Measurements from ENCODE around the gene CARMIL1. TPM values are rescaled to one million over a fixed set of nuclear protein-coding genes. Genes with fewer than 3 reads are reported as not detected.

Gene CARMIL1
- total RNA-seq, 3 donors from 2014 or later: 23.6 to 53.0 (median 33.5) TPM

GRCh38 chr6:25661129-25661779 is 382.1 kb downstream of the CARMIL1 start:
- intact Hi-C loops (cut with DNase I; ENCODE audit: low total_unique reads): no loop called here
- Histone ChIP-seq H3K27ac (no peak overlapping the region), H3K27me3 (no peaks in the 10 kb centered on the region), H3K36me3 (no peaks in the 10 kb centered on the region), H3K4me3 (no peak overlapping the region), H3K4me1 (no peaks in the 10 kb centered on the region), H3K9me3 (no peaks in the 10 kb centered on the region)
- no peak for DNase-seq (ENCODE audit: low spot score in 2 of 2)
- TF ChIP-seq CTCF (IDR thresholded peaks at IDR 0.05): no peak
- no peak for TF ChIP-seq POLR2A (IDR thresholded peaks at IDR 0.05)
- TF ChIP-seq POLR2AphosphoS5 (IDR thresholded peaks at IDR 0.05): no peak

GRCh38 chr6:25665455-25665854 is 386.3 kb downstream of the CARMIL1 start:
- DNase-seq (ENCODE audit: low spot score in 2 of 2): no peak
- no peak overlapping the region for H3K27ac ChIP-seq
- intact Hi-C loops (cut with DNase I; ENCODE audit: low total_unique reads): no loop called here

GRCh38 chr6:25669413-25669812 is 390.2 kb downstream of the CARMIL1 start:
- TF ChIP-seq POLR2A (IDR thresholded peaks at IDR 0.05) (no peak), CTCF (IDR thresholded peaks at IDR 0.05) (no peak)

More at GRCh38 chr6:25665455-25665854, 386.3 kb downstream of the CARMIL1 start:
- H3K4me1 ChIP-seq: no peaks in the 10 kb centered on the region
- no peak for TF ChIP-seq POLR2A (IDR thresholded peaks at IDR 0.05)
- no peak for TF ChIP-seq POLR2AphosphoS5 (IDR thresholded peaks at IDR 0.05)
- TF ChIP-seq CTCF (IDR thresholded peaks at IDR 0.05): no peak
- no peak overlapping the region for H3K4me3 ChIP-seq
- no peaks in the 10 kb centered on the region for H3K27me3 ChIP-seq
- H3K36me3 ChIP-seq: no peaks in the 10 kb centered on the region
- H3K9me3 ChIP-seq: no peaks in the 10 kb centered on the region

More at GRCh38 chr6:25669413-25669812, 390.2 kb downstream of the CARMIL1 start:
- Histone ChIP-seq H3K27ac (no peak overlapping the region), H3K27me3 (no peaks in the 10 kb centered on the region), H3K36me3 (no peaks in the 10 kb centered on the region), H3K4me3 (no peak overlapping the region), H3K9me3 (no peaks in the 10 kb centered on the region), H3K4me1 (no peaks in the 10 kb centered on the region)
- intact Hi-C loops (cut with DNase I; ENCODE audit: low total_unique reads): no loop called here
- no peak for DNase-seq (ENCODE audit: low spot score in 2 of 2)

All from breast epithelium (tissue), 4 donors.